HG02840 (cell line): Measurements from ENCODE around the gene PRKCA.
"Not testable (repeated sequence)": the region's sequence is repeated elsewhere in the genome, so short reads cannot be mapped to it uniquely, and the experiment has no call there.

ENCODE experiments used
- ATAC-seq: cut with Tn5 transposase; IDR thresholded peaks from one replicate; pipeline ENCODE4 v1.9.1; 2021; ENCODE audit warnings: mild to moderate bottlenecking, moderate library complexity, moderate number of reproducible peaks; ENCODE audit not compliant: unreplicated experiment, low FRiP score

PRKCA gene

DNA sequence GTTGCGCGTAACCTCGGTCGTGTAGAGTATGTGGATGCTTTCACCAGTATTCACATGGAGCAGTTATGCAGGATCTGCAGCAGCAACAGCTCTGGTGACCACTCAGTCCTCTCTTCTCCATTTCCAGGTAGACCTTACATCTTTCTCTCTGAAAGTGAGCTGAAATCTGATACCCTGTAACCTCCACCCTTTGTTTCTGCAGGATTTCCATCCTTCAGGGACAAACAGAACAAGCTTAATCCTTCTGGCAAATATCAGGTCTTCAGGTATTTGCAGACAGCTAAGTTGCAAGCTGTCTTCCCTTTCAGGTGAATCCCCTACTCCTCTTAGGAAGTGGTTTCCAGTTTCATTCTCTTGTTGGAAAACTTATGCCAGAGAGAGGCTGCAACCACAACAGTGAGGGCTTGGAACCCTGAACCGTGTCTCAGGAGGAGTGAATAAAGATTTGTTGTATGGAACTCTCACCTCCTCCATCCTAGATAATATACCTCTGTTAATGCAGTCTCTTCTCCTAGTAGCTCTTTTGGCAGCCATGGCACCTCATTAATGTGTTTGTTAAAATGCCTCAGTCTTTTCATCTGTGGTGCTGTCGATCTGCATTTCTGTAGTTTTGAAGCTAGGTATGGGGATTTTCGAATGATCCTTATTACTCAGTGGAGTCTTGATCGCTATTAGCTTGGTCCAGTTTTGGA is 172.5 kb downstream of the PRKCA start:
- ATAC-seq, result no peak

DNA sequence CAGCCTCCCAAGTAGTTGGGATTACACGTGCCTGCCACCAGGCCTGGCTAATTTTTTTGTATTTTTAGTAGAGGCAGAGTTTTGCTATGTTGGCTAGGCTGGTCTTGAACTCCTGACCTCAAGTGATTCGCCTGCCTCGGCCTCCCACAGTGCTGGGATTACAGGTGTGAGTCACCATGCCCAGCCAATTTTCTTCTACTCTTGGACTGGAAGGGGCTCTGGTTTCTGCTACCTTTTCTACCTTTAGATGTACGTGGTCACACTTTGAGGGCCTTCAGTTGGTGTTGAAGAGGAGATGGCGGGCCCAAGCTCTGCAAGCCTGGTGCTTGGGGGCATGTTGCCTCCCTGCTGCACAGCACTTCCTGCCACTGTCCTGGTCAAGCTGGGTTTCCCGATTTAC is 173.6 kb downstream of the PRKCA start:
- ATAC-seq, result no peak

DNA sequence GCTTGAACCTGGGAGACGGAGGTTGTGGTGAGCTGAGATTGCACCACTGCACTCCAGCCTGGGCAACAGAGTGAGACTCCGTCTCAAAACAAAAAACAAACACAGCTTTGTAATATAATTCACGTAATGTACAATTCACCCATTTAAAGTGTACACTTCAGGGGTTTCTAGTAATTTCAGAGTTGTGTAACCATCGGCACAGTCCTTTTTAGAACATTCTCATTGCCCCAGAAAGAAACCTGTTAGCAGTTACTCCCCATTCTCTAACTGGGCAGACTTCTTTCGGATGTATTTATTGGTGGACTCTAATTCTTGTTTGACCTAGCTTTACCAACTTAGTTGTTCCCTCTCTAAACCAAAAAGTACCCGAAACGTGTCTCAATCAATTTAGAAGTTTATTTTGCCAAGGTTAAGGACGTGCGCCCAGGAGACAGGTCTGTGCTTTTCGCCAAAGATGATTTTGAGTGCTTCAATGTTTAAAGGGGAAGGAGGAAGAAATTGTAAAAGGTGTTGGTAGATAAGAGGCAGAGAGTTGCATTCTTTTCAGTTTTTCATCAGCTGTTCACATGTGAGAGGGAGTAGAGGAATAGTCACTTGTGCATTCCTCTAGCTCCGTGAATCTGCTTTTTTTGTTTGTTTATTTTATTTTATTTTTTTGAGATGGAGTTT is 175.3 kb downstream of the PRKCA start:
- ATAC-seq, result no peak

DNA sequence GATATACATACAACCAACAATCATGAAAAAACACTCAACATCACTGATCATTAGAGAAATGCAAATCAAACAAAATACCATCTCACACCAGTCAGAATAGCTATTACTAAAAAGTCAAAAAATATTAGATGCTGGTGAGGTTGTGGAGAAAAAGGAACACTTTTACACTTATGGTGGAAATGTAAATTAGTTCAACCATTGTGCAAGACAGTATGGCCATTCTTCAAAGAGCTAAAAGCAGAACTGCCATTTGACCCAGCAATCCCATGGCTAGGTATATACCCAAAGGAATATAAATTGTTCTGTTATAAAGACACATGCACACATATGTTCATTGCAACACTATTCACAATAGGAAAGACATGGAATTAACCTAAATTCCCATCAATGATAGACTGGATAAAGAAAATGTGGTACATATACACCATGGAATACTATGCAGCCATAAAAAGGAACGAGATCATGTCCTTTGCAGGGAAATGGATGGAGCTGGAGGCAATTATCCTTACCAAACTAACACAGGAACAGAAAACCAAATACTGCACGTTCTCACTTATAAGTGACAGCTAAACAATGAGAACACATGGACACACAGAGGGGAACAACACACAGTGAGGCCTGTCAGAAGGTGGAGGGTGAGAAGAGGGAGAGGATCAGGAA is 176.9 kb downstream of the PRKCA start:
- ATAC-seq, result not testable (repeated sequence)

- ATAC-seq, result no peak
Measured at GRCh38 chr17:66480243-66480642, 177.8 kb downstream of the PRKCA start.

GRCh38 chr17:66480802-66481201 is 178.4 kb downstream of the PRKCA start:
- no peak for ATAC-seq

DNA sequence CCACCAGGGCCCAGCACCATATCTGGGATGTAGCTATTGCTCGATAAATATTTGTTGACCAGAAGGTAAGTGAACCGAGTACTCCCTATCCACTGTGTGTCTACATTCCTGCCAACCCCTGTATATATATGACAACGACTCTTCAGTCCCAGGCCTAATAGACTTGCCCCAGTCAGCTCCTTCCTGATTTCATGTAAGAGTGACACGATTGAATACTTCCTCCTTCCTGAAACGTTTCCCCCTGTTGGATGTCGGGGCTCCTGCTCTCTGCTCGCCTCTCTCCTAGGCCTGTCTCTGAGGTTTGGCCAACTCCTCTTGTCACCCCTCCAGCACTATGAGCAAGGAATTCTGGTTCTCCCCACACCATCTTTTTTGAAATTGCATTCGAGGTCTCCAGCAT is 178.9 kb downstream of the PRKCA start:
- ATAC-seq, result no peak

- ATAC-seq, result no peak
Measured at GRCh38 chr17:66483906-66484305, 181.5 kb downstream of the PRKCA start.

GRCh38 chr17:66485309-66485947 is 183.0 kb downstream of the PRKCA start:
- ATAC-seq, result no peak

DNA sequence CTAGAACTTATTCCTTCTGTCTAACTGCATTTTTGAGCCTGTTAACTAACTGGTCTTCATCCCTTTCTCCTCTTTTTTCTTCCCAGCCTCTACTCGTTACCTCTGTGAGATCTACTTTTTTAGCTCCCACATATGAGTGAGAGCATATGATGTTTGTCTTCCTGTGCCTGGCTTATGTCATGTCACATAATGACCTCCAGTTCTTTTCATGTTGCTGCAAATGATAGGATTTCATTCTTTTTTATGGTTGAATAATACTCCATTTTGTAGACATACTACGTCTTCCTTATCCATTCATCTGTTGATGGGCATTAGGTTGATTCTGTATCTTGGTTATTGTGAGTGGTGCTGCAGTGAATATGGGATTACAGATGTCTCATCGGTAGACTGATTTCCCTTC is 184.7 kb downstream of the PRKCA start:
- ATAC-seq, result no peak

- ATAC-seq, result no peak
Measured at GRCh38 chr17:66487981-66488468, 185.6 kb downstream of the PRKCA start.

- no peak for ATAC-seq
Measured at GRCh38 chr17:66488864-66489263, 186.5 kb downstream of the PRKCA start.

GRCh38 chr17:66489576-66489975 is 187.2 kb downstream of the PRKCA start:
- not testable (repeated sequence) for ATAC-seq

- ATAC-seq, result no peak
Measured at GRCh38 chr17:66491213-66491612, 188.8 kb downstream of the PRKCA start.

GRCh38 chr17:66491665-66492064 is 189.3 kb downstream of the PRKCA start:
- ATAC-seq, result no peak

DNA sequence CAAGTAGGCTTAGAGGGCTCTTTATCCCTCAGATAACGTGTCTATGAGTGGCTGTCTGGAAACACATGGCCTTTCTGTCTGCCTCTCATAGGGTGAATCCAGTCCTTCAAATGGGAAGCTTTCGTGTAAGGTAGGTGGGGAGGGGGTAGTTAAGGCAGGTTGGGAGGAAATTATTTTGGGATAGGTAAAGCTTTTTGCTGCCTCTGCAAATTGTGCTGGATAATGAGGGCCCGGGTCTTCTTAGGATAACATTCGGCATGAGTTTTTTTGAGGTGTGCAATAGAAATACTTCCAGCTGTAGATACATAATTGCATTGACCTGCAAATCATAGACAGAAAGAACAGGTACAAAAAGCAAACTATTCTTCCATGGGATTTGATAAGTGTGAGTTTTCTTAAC is 189.7 kb downstream of the PRKCA start:
- no peak for ATAC-seq

GRCh38 chr17:66492561-66493005 is 190.2 kb downstream of the PRKCA start:
- ATAC-seq, result no peak

- ATAC-seq, result no peak
Measured at GRCh38 chr17:66493283-66494019, 191.0 kb downstream of the PRKCA start.

GRCh38 chr17:66494023-66494803 is 191.8 kb downstream of the PRKCA start:
- no peak for ATAC-seq

DNA sequence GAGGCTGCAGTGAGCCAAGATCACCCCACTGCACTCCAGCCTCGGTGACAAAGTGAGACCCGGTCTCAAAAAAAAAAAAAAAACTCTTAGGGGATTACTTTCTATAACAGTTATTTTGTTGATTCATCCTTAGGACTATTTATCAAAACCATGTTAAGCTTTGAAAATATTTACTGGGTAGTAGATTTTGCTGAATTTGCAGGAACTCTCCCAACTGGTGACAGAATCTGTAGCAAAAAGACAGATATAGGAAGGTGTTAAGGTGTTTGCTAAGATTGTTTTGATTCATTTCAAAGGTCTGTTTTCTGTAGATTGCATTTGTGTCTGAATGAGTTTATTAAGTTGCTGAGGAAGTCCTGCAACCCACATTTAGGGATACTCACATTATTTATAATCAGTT is 192.6 kb downstream of the PRKCA start:
- no peak for ATAC-seq
